Stomach (tissue), 19 donors: Measurements from ENCODE around the gene HOGA1. TPM values are rescaled to one million over a fixed set of nuclear protein-coding genes. Genes with fewer than 3 reads are reported as not detected.

Source experiments
- DNase-seq, 2 donors: peaks; one replicate each; pipeline versions ENCODE4 v3.0.0 to v3.0.0-alpha.2; 2013 to 2019
- H3K27ac ChIP-seq, 5 donors: fragments of 200-600 bp in 4 of 5; sonication (generic) in 4 of 5; one replicate each; pipeline ENCODE4 v1.5.1; 2013 to 2019; ENCODE audit warnings: mild to moderate bottlenecking in 1 of 5, moderate library complexity in 1 of 5
- H3K27me3 ChIP-seq, 3 donors: fragments of 200-600 bp; sonication (generic); one replicate each; pipeline ENCODE4 v1.5.1; 2017 to 2019; ENCODE audit warnings: mixed run types in 1 of 3
- H3K36me3 ChIP-seq, 4 donors: fragments of 200-600 bp; sonication (generic); 1 replicate in 3 of 4; 2 replicates in 1 of 4; pipeline ENCODE4 v1.5.1; 2016 to 2019
- H3K4me1 ChIP-seq, 4 donors: fragments of 200-600 bp; sonication (generic); one replicate each; pipeline ENCODE4 v1.5.1; 2016 to 2019
- H3K4me3 ChIP-seq, 4 donors: fragments of 200-600 bp; sonication (generic) in 3 of 4; one replicate each; pipeline ENCODE4 v1.5.1; 2016 to 2019; ENCODE audit warnings: mild to moderate bottlenecking in 1 of 4
- H3K9me3 ChIP-seq, 4 donors: fragments of 200-600 bp; sonication (generic); one replicate each; pipeline ENCODE4 v1.5.1; 2016 to 2019
- EP300 ChIP-seq: sonication (generic); formaldehyde crosslinking; IDR thresholded peaks from one replicate; pipeline ENCODE4 v1.6.1; 2017; ENCODE audit warnings: antibody characterized with exemption
- POLR2A ChIP-seq, 4 donors: fragments of 450-650 bp; IDR thresholded peaks; one replicate each; pipeline ENCODE4 v1.6.1; 2016; ENCODE audit warnings: antibody characterized with exemption in 4 of 4, control low read depth in 2 of 4, mild to moderate bottlenecking in 1 of 4, moderate library complexity in 1 of 4
- POLR2AphosphoS5 ChIP-seq, 3 donors: sonication (generic); formaldehyde crosslinking; IDR thresholded peaks; one replicate each; pipeline ENCODE4 v1.6.1; 2016; ENCODE audit warnings: antibody characterized with exemption in 3 of 3
- WGBS, 5 donors: extraction: QIAGEN DNeasy Blood & Tissue Kit in 3 of 5; methylation state at CpG; one replicate each; pipeline versions ENCODE4 v1.1.5 to v1.1.7; 2013 to 2018; 5-methylcytosine and 5-hydroxymethylcytosine counted together
- intact Hi-C: fragments of 100-400 bp; cut with DNase I; formaldehyde crosslinking; loops from one replicate; pipeline ENCODE4 v1.15.1; 2023; ENCODE audit warnings: low total_unique reads
- long read RNA-seq, 10 donors: transcript quantifications; one replicate each; lab custom pipeline, GENCODE V29; 2026
- polyA plus RNA-seq, 3 donors: library from polyadenylated mRNA; stranded (reverse); fragments of 200-250 nt; gene quantifications; one replicate each; pipeline ENCODE4 v1.2.3, GENCODE V29; 2013
- total RNA-seq, 5 donors: library from RNA; depleted of rRNA; stranded (reverse); fragments of >200 nt; gene quantifications; one replicate each; pipeline versions ENCODE4 v1.1.0 to v1.2.3, GENCODE V29; 2014 to 2016
- TF ChIP-seq, protein P1 (sequence below), 7 experiments: fragments of 450-650 bp in 4 of 7; fragments of 200-600 bp in 3 of 7; sonication (generic) in 3 of 7; IDR thresholded peaks; one replicate each; pipeline ENCODE4 v1.5.1; 2016 to 2019; ENCODE audit warnings: antibody characterized with exemption in 7 of 7, control low read depth in 2 of 7, mild to moderate bottlenecking in 1 of 7
- donor health status: healthy with polysubstance abuse.
- donor health status: Bipolar disorder and iron deficiency.
- donor health status: healthy.

The HOGA1 gene
- total RNA-seq (not detected), polyA plus RNA-seq (under 1 TPM in 1 of 3 donors, not detected in 2; 0.38 TPM)
- long read RNA-seq, donor 1 = 0 reads
- long read RNA-seq, donor 2 = 0 reads
- long read RNA-seq, donor 3 = 0 reads
- long read RNA-seq, donor 4 = 0 reads
- long read RNA-seq, donor 5 = 0 reads
- long read RNA-seq, donor 6 = 0 reads
- long read RNA-seq, donor 7, partial matches to known transcripts = 0 of 1 reads
- long read RNA-seq, donor 7, other reads (novel, unspliced or antisense) = 0 of 1 reads
- long read RNA-seq, donor 8, partial matches to known transcripts = 0 of 1 reads
- long read RNA-seq, donor 8, other reads (novel, unspliced or antisense) = 0 of 1 reads
- long read RNA-seq, donor 9 = 0 reads
- long read RNA-seq, donor 10 = 0 reads

DNA sequence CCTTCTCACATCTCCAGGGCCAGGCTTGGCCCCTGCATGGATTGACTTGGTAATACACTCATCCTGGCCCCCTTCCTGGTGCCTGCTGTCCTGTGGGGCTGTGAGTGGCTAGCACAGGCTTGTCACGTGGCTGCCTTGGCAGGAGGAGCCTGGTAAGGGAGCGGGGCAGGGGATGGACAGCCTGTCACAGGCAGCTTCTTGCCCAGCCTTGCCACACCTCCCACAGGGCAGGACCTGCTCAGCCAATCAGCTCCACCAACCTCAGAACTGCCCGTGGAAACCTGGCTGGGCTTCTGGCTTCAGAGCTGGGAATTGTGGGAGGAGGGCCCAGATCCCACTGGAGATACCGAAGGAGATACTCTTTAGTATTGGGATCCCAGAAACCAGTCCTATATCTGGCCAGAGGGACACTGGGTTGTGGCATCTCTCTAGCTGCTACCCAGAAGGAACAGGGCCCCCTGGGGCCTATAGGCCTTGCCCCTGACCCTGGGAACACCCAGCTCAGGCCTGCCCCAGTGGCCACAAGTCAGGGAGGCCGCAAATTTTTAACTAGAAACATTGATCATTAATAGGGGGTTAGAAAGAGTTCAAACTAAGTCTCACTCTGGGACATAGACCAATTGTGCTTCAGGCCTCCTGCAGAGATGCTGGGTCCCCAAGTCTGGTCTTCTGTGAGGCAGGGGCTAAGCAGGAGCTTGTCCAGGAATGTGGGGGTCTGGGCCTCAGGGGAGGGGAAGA lies at the start of gene HOGA1:
HOGA1 (plus strand) TSS at position 330 of the 738 bp plus-strand sequence; CDS start at position 645, 315 bp downstream.
- 46 to 55% (median 49%) methylated on average over 3 to 5 of the region's 5 CpGs for WGBS, 5 donors
- no peaks in the 10 kb centered on the region for H3K27me3 ChIP-seq
- intact Hi-C loops = no loop called here
- H3K27ac ChIP-seq = no peak within 1 kb of the TSS
- no peaks in the 10 kb centered on the region for H3K36me3 ChIP-seq
- DNase-seq = peak in 1 of 2 donors; percentile 71
- H3K9me3 ChIP-seq = no peaks in the 10 kb centered on the region
- TF ChIP-seq POLR2A (IDR thresholded peaks at IDR 0.05) (no peak), EP300 (no peak), POLR2AphosphoS5 (IDR thresholded peaks at IDR 0.05) (no peak)
- TF ChIP-seq, protein P1, sequence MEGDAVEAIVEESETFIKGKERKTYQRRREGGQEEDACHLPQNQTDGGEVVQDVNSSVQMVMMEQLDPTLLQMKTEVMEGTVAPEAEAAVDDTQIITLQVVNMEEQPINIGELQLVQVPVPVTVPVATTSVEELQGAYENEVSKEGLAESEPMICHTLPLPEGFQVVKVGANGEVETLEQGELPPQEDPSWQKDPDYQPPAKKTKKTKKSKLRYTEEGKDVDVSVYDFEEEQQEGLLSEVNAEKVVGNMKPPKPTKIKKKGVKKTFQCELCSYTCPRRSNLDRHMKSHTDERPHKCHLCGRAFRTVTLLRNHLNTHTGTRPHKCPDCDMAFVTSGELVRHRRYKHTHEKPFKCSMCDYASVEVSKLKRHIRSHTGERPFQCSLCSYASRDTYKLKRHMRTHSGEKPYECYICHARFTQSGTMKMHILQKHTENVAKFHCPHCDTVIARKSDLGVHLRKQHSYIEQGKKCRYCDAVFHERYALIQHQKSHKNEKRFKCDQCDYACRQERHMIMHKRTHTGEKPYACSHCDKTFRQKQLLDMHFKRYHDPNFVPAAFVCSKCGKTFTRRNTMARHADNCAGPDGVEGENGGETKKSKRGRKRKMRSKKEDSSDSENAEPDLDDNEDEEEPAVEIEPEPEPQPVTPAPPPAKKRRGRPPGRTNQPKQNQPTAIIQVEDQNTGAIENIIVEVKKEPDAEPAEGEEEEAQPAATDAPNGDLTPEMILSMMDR (IDR thresholded peaks at IDR 0.05) = no peak
- H3K4me3 ChIP-seq = no peak within 1 kb of the TSS
- no peaks in the 10 kb centered on the region for H3K4me1 ChIP-seq

DNA sequence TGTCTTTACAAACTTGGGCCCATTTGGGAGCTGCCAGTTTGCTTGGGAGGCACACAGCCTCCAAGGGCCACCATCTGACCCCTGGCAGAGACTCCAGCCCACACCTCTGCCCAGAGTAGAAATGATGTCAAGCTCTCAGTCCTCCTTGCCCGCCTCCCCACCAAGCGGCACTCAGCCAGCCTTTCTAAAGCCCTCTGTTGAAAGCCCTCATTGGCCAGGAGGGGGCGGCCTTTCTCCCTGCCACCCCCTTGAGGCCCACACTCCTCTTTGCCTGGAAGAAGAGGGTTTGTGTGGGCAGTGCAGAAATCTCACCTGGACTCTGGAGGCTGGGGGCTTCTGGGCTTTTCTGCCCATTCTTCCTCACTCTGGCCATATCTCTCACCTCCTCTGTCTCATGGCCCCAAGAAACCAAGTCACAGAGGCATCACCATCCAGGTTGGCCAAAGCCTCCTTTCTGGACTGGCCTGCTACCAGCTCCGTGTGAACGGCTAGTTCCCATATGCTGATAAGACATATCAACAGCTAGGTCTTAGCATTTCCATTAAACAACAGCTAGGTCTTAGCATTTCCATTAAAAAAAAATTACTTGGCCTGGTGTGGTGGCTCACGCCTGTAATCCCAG lies 49.3 kb upstream of the HOGA1 start:
- Histone ChIP-seq H3K9me3 (no peaks in the 10 kb centered on the region), H3K4me1 (peaks cover 0 to 6% (median 4%) of the 10 kb centered on the region in 4 donors), H3K36me3 (no peaks in the 10 kb centered on the region), H3K27me3 (no peaks in the 10 kb centered on the region), H3K27ac (no peak overlapping the region), H3K4me3 (no peak overlapping the region)
- intact Hi-C loops = no loop called here
- no peak for DNase-seq
- WGBS, 5 donors = 66 to 77% (median 69%) methylated on average over 6 of the region's 6 CpGs
- TF ChIP-seq, protein P1 (IDR thresholded peaks at IDR 0.05) = peak in 2 of 7 experiments; percentile 23 to 26
- TF ChIP-seq EP300 = no peak

DNA sequence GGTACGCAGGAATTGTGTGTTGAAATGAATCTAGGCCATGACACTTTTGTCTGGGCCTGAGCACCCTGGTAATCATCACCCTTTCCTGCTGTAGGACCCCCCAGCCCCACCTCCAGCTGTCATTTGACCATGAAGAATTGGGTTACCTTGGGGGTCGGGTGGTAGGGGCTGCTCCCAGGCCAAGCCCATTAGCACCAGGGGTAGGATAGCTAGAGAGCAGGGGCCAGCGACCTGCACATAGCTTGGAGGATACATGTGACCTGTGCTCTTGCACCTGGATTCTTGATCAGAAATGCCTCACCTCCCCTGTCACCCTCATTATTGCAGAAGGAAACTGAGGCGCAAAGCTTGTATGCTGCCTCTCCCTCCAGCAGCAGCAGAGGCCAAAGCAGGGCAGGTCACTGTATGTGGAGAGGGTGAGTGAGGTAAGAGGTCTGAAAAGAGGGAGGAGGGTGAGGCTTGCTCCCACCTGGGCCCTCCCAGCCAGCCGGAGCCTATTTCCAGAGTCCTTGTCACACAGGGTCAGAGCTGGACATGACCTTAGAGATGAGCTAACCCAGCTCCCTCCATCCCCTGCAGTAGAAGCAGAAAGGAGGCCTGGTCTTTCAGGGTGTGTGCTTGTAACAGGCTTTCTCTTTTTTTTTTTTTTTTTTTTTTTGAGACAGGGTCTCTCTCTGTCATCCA lies 46.9 kb upstream of the HOGA1 start:
- no peak for TF ChIP-seq POLR2A (IDR thresholded peaks at IDR 0.05)
- TF ChIP-seq, protein P1 (IDR thresholded peaks at IDR 0.05) = no peak
- no peak for TF ChIP-seq POLR2AphosphoS5 (IDR thresholded peaks at IDR 0.05)
- TF ChIP-seq EP300 = no peak
- WGBS, 5 donors = 86 to 93% (median 88%) methylated on average over 5 of the region's 5 CpGs
- H3K27me3 ChIP-seq = no peaks in the 10 kb centered on the region
- H3K9me3 ChIP-seq = no peaks in the 10 kb centered on the region
- H3K4me3 ChIP-seq = no peak overlapping the region
- H3K36me3 ChIP-seq = no peaks in the 10 kb centered on the region
- no peak for DNase-seq
- intact Hi-C loops = no loop called here
- H3K27ac ChIP-seq = no peak overlapping the region
- H3K4me1 ChIP-seq = peaks cover 7 to 29% (median 11%) of the 10 kb centered on the region in 4 donors

DNA sequence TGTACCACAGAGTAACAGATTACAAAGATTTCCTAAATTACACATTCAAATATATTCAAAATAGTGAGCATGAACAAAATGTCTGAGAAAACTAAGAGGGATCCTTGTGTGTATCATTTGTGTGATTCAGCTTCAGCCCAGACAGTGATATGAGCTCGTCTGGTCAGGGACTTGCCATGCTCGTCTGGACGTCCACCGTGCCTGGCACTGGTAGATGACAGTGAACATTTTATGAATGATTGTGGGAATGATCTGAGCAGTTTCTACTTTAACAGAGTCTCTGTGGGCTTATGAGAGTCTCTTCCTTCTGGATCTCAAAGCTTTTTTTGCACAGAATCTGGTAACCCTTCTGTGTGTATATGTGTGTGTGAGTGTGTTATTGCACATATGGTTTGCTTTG lies 45.8 kb upstream of the HOGA1 start:
- H3K9me3 ChIP-seq = no peaks in the 10 kb centered on the region
- no peak for DNase-seq
- intact Hi-C loops = no loop called here
- H3K27me3 ChIP-seq = no peaks in the 10 kb centered on the region
- H3K4me1 ChIP-seq = peaks cover 18 to 40% (median 22%) of the 10 kb centered on the region in 4 donors
- H3K27ac ChIP-seq = no peak overlapping the region
- 60 to 86% (median 73%) methylated on average over 4 of the region's 4 CpGs for WGBS, 5 donors
- no peak overlapping the region for H3K4me3 ChIP-seq
- TF ChIP-seq, protein P1 (IDR thresholded peaks at IDR 0.05) = no peak
- TF ChIP-seq POLR2A (IDR thresholded peaks at IDR 0.05) = no peak
- TF ChIP-seq POLR2AphosphoS5 (IDR thresholded peaks at IDR 0.05) = no peak
- TF ChIP-seq EP300 = no peak
- no peaks in the 10 kb centered on the region for H3K36me3 ChIP-seq
